Measurements from ENCODE around the gene VILL.

Gene VILL

GRCh38 chr3:37943126-37943525 is 47.5 kb upstream of the VILL start:
- Histone ChIP-seq H3K9me3 (ENCODE audit: low read length) (no peaks in the 10 kb centered on the region), H3K36me3 (ENCODE audit: insufficient read depth, low read length) (no peaks in the 10 kb centered on the region), H3K79me2 (ENCODE audit: insufficient read depth, low read length) (no peaks in the 10 kb centered on the region), H4K20me1 (ENCODE audit: insufficient read depth, low read length) (no peaks in the 10 kb centered on the region), H3K9me2 (ENCODE audit: low read depth, low read length) (no peaks in the 10 kb centered on the region), H3K27me3 (ENCODE audit: insufficient read depth, low read length) (no peaks in the 10 kb centered on the region), H3K4me3 (ENCODE audit: low read depth, low read length, poor library complexity, severe bottlenecking) (no peak overlapping the region), H3K9ac (ENCODE audit: low read length) (no peak overlapping the region), H3K4me2 (ENCODE audit: low read length) (no peak overlapping the region), H3K4me1 (ENCODE audit: insufficient read depth, low read length, severe bottlenecking) (no peaks in the 10 kb centered on the region), H2AFZ (ENCODE audit: low read length) (no peak overlapping the region), H3F3A (ENCODE audit: insufficient read depth, low read length) (no peaks in the 10 kb centered on the region), H3K27ac (ENCODE audit: low read depth, low read length, poor library complexity, severe bottlenecking) (no peak overlapping the region)
- TF ChIP-seq CTCF (IDR thresholded peaks at IDR 0.05; ENCODE audit: low read length) (no peak), EZH2 (IDR thresholded peaks at IDR 0.05; ENCODE audit: borderline replicate concordance, low read length) (no peak)

GRCh38 chr3:37943631-37944314 is 46.8 kb upstream of the VILL start:
- H3K9ac ChIP-seq (ENCODE audit: low read length), result no peak overlapping the region
- no peak overlapping the region for H3K4me3 ChIP-seq (ENCODE audit: low read depth, low read length, poor library complexity, severe bottlenecking)
- H3K9me3 ChIP-seq (ENCODE audit: low read length), result no peaks in the 10 kb centered on the region
- H3K9me2 ChIP-seq (ENCODE audit: low read depth, low read length), result no peaks in the 10 kb centered on the region
- H3K36me3 ChIP-seq (ENCODE audit: insufficient read depth, low read length), result no peaks in the 10 kb centered on the region
- no peaks in the 10 kb centered on the region for H3K4me1 ChIP-seq (ENCODE audit: insufficient read depth, low read length, severe bottlenecking)
- TF ChIP-seq CTCF (IDR thresholded peaks at IDR 0.05; ENCODE audit: low read length) (no peak), EZH2 (IDR thresholded peaks at IDR 0.05; ENCODE audit: borderline replicate concordance, low read length) (no peak)
- no peaks in the 10 kb centered on the region for H3K79me2 ChIP-seq (ENCODE audit: insufficient read depth, low read length)
- H3K4me2 ChIP-seq (ENCODE audit: low read length), result no peak overlapping the region
- H4K20me1 ChIP-seq (ENCODE audit: insufficient read depth, low read length), result no peaks in the 10 kb centered on the region
- no peaks in the 10 kb centered on the region for H3K27me3 ChIP-seq (ENCODE audit: insufficient read depth, low read length)
- no peaks in the 10 kb centered on the region for H3F3A ChIP-seq (ENCODE audit: insufficient read depth, low read length)
- H2AFZ ChIP-seq (ENCODE audit: low read length), result no peak overlapping the region
- no peak overlapping the region for H3K27ac ChIP-seq (ENCODE audit: low read depth, low read length, poor library complexity, severe bottlenecking)

- Histone ChIP-seq H2AFZ (ENCODE audit: low read length) (no peak overlapping the region), H3K4me1 (ENCODE audit: insufficient read depth, low read length, severe bottlenecking) (no peaks in the 10 kb centered on the region), H3K4me2 (ENCODE audit: low read length) (no peak overlapping the region), H4K20me1 (ENCODE audit: insufficient read depth, low read length) (no peaks in the 10 kb centered on the region), H3K9me3 (ENCODE audit: low read length) (no peaks in the 10 kb centered on the region), H3K9me2 (ENCODE audit: low read depth, low read length) (no peaks in the 10 kb centered on the region), H3K4me3 (ENCODE audit: low read depth, low read length, poor library complexity, severe bottlenecking) (no peak overlapping the region), H3K27me3 (ENCODE audit: insufficient read depth, low read length) (no peaks in the 10 kb centered on the region), H3K36me3 (ENCODE audit: insufficient read depth, low read length) (no peaks in the 10 kb centered on the region), H3K27ac (ENCODE audit: low read depth, low read length, poor library complexity, severe bottlenecking) (no peak overlapping the region), H3K9ac (ENCODE audit: low read length) (no peak overlapping the region), H3K79me2 (ENCODE audit: insufficient read depth, low read length) (no peaks in the 10 kb centered on the region), H3F3A (ENCODE audit: insufficient read depth, low read length) (no peaks in the 10 kb centered on the region)
- no peak for TF ChIP-seq CTCF (IDR thresholded peaks at IDR 0.05; ENCODE audit: low read length)
- no peak for TF ChIP-seq EZH2 (IDR thresholded peaks at IDR 0.05; ENCODE audit: borderline replicate concordance, low read length)
These were observed 46.2 kb upstream of the VILL start for GRCh38 chr3:37944391-37944842.

Data from OCI-LY1 (cell line).